CD4-positive, alpha-beta T cell treated with Interleukin-1 beta for 1 hour (primary cell): ENCODE data around the gene RCOR1.
"Not testable (repeated sequence)": the region's sequence is repeated elsewhere in the genome, so short reads cannot be mapped to it uniquely, and the experiment has no call there.

Experiments
- DNase-seq, 2 donors: peaks; one replicate each; pipeline ENCODE4 v3.0.0-alpha.2; 2020 to 2022

The RCOR1 gene

GRCh38 chr14:102571478-102572042 lies 20.9 kb upstream of the RCOR1 start:
- DNase-seq = no peak

GRCh38 chr14:102573161-102573560 lies 19.3 kb upstream of the RCOR1 start:
- DNase-seq = not testable (repeated sequence)

GRCh38 chr14:102573591-102574046 lies 18.8 kb upstream of the RCOR1 start:
- no peak for DNase-seq

GRCh38 chr14:102574281-102575159 lies 17.9 kb upstream of the RCOR1 start:
- no peak for DNase-seq

- DNase-seq = no peak
Measured at GRCh38 chr14:102575160-102575845, 17.1 kb upstream of the RCOR1 start.

GRCh38 chr14:102575846-102576428 lies 16.5 kb upstream of the RCOR1 start:
- DNase-seq = not testable (repeated sequence)

GRCh38 chr14:102578821-102579220 lies 13.6 kb upstream of the RCOR1 start:
- DNase-seq = no peak

GRCh38 chr14:102579696-102580549 lies 12.5 kb upstream of the RCOR1 start:
- no peak for DNase-seq

GRCh38 chr14:102580550-102581110 lies 11.8 kb upstream of the RCOR1 start:
- DNase-seq = no peak

- no peak for DNase-seq
Measured at GRCh38 chr14:102581193-102581592, 11.3 kb upstream of the RCOR1 start.

GRCh38 chr14:102583726-102584125 lies 8.7 kb upstream of the RCOR1 start:
- DNase-seq = no peak

- no peak for DNase-seq
Measured at GRCh38 chr14:102584871-102585869, 7.3 kb upstream of the RCOR1 start.

GRCh38 chr14:102586420-102587104 lies 5.9 kb upstream of the RCOR1 start:
- DNase-seq = no peak

GRCh38 chr14:102588821-102589220 lies 3.6 kb upstream of the RCOR1 start:
- no peak for DNase-seq

GRCh38 chr14:102589761-102590290 lies 2.6 kb upstream of the RCOR1 start:
- no peak for DNase-seq

GRCh38 chr14:102590667-102591099 lies 1.8 kb upstream of the RCOR1 start:
- peak; percentile 12 to 15 for DNase-seq

- DNase-seq = peak; percentile 23 to 33
Measured at GRCh38 chr14:102591372-102591943, 991 bp upstream of the RCOR1 start.

GRCh38 chr14:102592763-102593060 lies 263 bp downstream of the RCOR1 start:
- no peak for DNase-seq

GRCh38 chr14:102593061-102593824 lies 794 bp downstream of the RCOR1 start:
- DNase-seq = peak; percentile 67
